HepG2 (cell line): ENCODE measurements around the gene UNKL. TPM values are rescaled to one million over a fixed set of nuclear protein-coding genes. Genes with fewer than 3 reads are reported as not detected.

ENCODE experiments used
- ATF1 ChIP-seq: IDR thresholded peaks from 2 replicates; pipeline ENCODE4 v1.6.1; 2016; ENCODE audit warnings: mild to moderate bottlenecking, control low read depth
- ATM ChIP-seq: fragments of 450-650 bp; IDR thresholded peaks from 2 replicates; pipeline ENCODE4 v1.7.1; 2017; ENCODE audit warnings: mild to moderate bottlenecking, borderline replicate concordance
- DNMT3B ChIP-seq: conservative IDR thresholded peaks from 2 replicates; pipeline ENCODE4 v1.6.1; 2016; ENCODE audit warnings: missing biosample characterization, control low read depth
- GABPB1 ChIP-seq: IDR thresholded peaks from 2 replicates; pipeline ENCODE4 v1.6.1; 2016; ENCODE audit warnings: mild to moderate bottlenecking, missing genetic modification reagents, moderate library complexity, missing compliant biosample characterization
- GTF2F1 ChIP-seq: fragments of 150-350 bp; IDR thresholded peaks from 2 replicates; pipeline ENCODE4 v1.6.1; 2014; ENCODE audit warnings: low read length
- HDAC1 ChIP-seq: sonication (generic); formaldehyde crosslinking; IDR thresholded peaks from 2 replicates; pipeline ENCODE4 v1.5.1; 2020; ENCODE audit warnings: mild to moderate bottlenecking, missing genetic modification reagents
- HNRNPL ChIP-seq: fragments of 200-400 bp; formaldehyde crosslinking; IDR thresholded peaks from 2 replicates; pipeline ENCODE4 v1.6.1; 2017; ENCODE audit warnings: mild to moderate bottlenecking, low read depth, low read length
- KLF12 ChIP-seq: sonication (generic); formaldehyde crosslinking; IDR thresholded peaks from 2 replicates; pipeline ENCODE4 v1.4.0; 2020; ENCODE audit warnings: missing genetic modification reagents, borderline replicate concordance
- MAFG ChIP-seq: sonication (generic); formaldehyde crosslinking; IDR thresholded peaks from 2 replicates; pipeline ENCODE4 v1.5.1; 2020; ENCODE audit warnings: mild to moderate bottlenecking, missing genetic modification reagents
- REPIN1 ChIP-seq: sonication (generic); formaldehyde crosslinking; IDR thresholded peaks from 2 replicates; pipeline ENCODE4 v1.8.0; 2022; ENCODE audit warnings: missing genetic modification reagents, low read depth, mild to moderate bottlenecking, borderline replicate concordance
- TAF15 ChIP-seq: fragments of 200-400 bp; formaldehyde crosslinking; IDR thresholded peaks from one replicate; pipeline ENCODE4 v1.6.1; 2018; ENCODE audit warnings: mild to moderate bottlenecking, low read depth, low read length; ENCODE audit not compliant: poor library complexity, severe bottlenecking
- ZBTB25 ChIP-seq: IDR thresholded peaks from 2 replicates; pipeline ENCODE4 v1.6.1; 2018; ENCODE audit warnings: missing genetic modification reagents
- ZC3H4 ChIP-seq: sonication (generic); formaldehyde crosslinking; IDR thresholded peaks from 2 replicates; pipeline ENCODE4 v1.4.0; 2020; ENCODE audit warnings: missing genetic modification reagents, borderline replicate concordance
- ZFAT ChIP-seq: sonication (generic); formaldehyde crosslinking; conservative IDR thresholded peaks from 2 replicates; pipeline ENCODE4 v1.8.1; 2023; ENCODE audit warnings: missing genetic modification reagents, inconsistent platforms
- ZNF44 ChIP-seq: sonication (generic); formaldehyde crosslinking; IDR thresholded peaks from 2 replicates; pipeline ENCODE4 v1.5.1; 2020; ENCODE audit warnings: mild to moderate bottlenecking, missing genetic modification reagents
- ZNF484 ChIP-seq: sonication (generic); formaldehyde crosslinking; IDR thresholded peaks from 2 replicates; pipeline ENCODE4 v1.5.1; 2020; ENCODE audit warnings: mild to moderate bottlenecking, low read depth, missing genetic modification reagents, borderline replicate concordance
- ZNF512B ChIP-seq: sonication (generic); formaldehyde crosslinking; IDR thresholded peaks from 2 replicates; pipeline ENCODE4 v1.5.1; 2020; ENCODE audit warnings: missing genetic modification reagents, mild to moderate bottlenecking, borderline replicate concordance
- ZSCAN25 ChIP-seq: sonication (generic); formaldehyde crosslinking; IDR thresholded peaks from 2 replicates; pipeline ENCODE4 v1.8.0; 2022; ENCODE audit warnings: mild to moderate bottlenecking, missing genetic modification reagents
- polyA plus RNA-seq, 8 experiments: library from polyadenylated mRNA; depleted of rRNA in 3 of 8; stranded (reverse) in 7 of 8; unstranded in 1 of 8; fragments of >200 nt; fragmentation: Illumina TruSeq in 4 of 8; extraction: Trizol in 4 of 8; gene quantifications; 2 replicates each; pipeline versions ENCODE4 v1.2.1 to v1.2.3, GENCODE V29; 2011 to 2016; ENCODE audit warnings: low read depth in 4 of 8, missing spikeins in 1 of 8, mixed read lengths in 1 of 8; ENCODE audit not compliant: insufficient read depth in 1 of 8
- total RNA-seq, 5 experiments: library from RNA; depleted of rRNA; stranded (reverse); fragments of >200 nt; fragmentation: Illumina TruSeq; extraction: Trizol; gene quantifications; 2 replicates each; pipeline ENCODE4 v1.2.3, GENCODE V29; 2016; ENCODE audit warnings: low read depth in 1 of 5
- TF ChIP-seq, protein P1 (sequence below): sonication (generic); formaldehyde crosslinking; IDR thresholded peaks from 2 replicates; pipeline ENCODE4 v1.8.1; 2023; ENCODE audit warnings: missing genetic modification reagents, mild to moderate bottlenecking, borderline replicate concordance
- TF ChIP-seq, protein P2 (sequence below): sonication (generic); formaldehyde crosslinking; IDR thresholded peaks from 2 replicates; pipeline ENCODE4 v1.8.1; 2023; ENCODE audit warnings: mild to moderate bottlenecking, missing genetic modification reagents, borderline replicate concordance
- TF ChIP-seq, protein P3 (sequence below): sonication (generic); formaldehyde crosslinking; IDR thresholded peaks from 2 replicates; pipeline ENCODE4 v1.5.0; 2020; ENCODE audit warnings: missing genetic modification reagents

Gene UNKL
- total and polyA plus RNA-seq, 2 of the 13 experiments (the other 11 are each of a cell fraction or from before 2014, with no cell fraction given): 10.4 to 17.6 TPM

DNA sequence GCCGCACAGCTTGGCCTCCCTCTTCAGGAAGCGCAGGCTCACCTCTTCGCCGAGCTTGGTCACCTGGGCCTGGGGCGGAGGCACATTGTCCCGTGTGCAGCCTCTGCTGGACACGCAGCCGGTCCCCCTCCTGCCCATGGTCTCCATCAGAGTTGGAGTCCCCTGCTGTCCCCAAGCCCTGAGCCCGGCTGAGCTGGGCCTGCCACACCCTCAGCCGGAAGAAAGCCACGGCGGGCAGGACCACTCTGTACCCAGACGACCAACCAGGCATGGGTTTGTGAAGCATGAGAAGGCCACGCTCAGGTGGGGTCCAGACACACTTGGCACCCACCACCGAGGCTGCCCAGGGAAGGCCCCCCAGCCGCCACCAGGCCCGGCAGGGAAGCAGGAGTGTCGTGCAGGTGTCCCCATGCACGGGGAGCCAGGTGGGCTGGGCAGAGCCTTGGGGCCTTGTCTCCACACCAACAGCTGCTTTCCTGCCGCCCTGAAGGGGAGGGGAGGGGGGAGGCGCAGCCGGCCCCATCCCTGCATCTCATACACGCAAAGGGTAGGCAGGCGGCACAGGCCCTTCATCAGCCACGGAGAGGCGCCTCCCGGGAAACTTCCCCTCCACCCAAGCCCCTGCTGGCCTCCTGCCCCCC lies 24.7 kb upstream of the UNKL start (continued):
- no peak for TF ChIP-seq ZNF512B (CRISPR knock-in tag)
- no peak for TF ChIP-seq ZNF484 (CRISPR knock-in tag)
- TF ChIP-seq KLF12 (CRISPR knock-in tag): no peak
- TF ChIP-seq ATM: no peak
- no peak for TF ChIP-seq ATF1 (CRISPR knock-in tag)
- TF ChIP-seq MAFG (CRISPR knock-in tag): no peak
- no peak for TF ChIP-seq HDAC1 (CRISPR knock-in tag)
- TF ChIP-seq REPIN1 (CRISPR knock-in tag): no peak
- no peak for TF ChIP-seq GABPB1
- TF ChIP-seq DNMT3B (CRISPR knock-in tag): no peak
- TF ChIP-seq TAF15: no peak
- TF ChIP-seq ZBTB25 (CRISPR knock-in tag): no peak
- TF ChIP-seq GTF2F1: no peak
- peak; percentile 70; the same call in 1 of the 2 replicates for TF ChIP-seq ZSCAN25
- TF ChIP-seq ZC3H4 (CRISPR knock-in tag): no peak
- TF ChIP-seq ZNF44 (CRISPR knock-in tag): no peak
- TF ChIP-seq, protein P1, sequence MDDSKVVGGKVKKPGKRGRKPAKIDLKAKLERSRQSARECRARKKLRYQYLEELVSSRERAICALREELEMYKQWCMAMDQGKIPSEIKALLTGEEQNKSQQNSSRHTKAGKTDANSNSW (CRISPR knock-in tag): no peak
- TF ChIP-seq, protein P2, sequence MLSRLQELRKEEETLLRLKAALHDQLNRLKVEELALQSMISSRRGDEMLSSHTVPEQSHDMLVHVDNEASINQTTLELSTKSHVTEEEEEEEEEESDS (CRISPR knock-in tag): no peak
- TF ChIP-seq, protein P3, sequence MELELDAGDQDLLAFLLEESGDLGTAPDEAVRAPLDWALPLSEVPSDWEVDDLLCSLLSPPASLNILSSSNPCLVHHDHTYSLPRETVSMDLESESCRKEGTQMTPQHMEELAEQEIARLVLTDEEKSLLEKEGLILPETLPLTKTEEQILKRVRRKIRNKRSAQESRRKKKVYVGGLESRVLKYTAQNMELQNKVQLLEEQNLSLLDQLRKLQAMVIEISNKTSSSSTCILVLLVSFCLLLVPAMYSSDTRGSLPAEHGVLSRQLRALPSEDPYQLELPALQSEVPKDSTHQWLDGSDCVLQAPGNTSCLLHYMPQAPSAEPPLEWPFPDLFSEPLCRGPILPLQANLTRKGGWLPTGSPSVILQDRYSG (CRISPR knock-in tag): no peak
- TF ChIP-seq ZFAT (CRISPR knock-in tag): no peak
- TF ChIP-seq HNRNPL: 0 out of 2 replicates have a peak, but pooled peaks have one; percentile 40
